Measurements from ENCODE around the gene ARF1.

DNA sequence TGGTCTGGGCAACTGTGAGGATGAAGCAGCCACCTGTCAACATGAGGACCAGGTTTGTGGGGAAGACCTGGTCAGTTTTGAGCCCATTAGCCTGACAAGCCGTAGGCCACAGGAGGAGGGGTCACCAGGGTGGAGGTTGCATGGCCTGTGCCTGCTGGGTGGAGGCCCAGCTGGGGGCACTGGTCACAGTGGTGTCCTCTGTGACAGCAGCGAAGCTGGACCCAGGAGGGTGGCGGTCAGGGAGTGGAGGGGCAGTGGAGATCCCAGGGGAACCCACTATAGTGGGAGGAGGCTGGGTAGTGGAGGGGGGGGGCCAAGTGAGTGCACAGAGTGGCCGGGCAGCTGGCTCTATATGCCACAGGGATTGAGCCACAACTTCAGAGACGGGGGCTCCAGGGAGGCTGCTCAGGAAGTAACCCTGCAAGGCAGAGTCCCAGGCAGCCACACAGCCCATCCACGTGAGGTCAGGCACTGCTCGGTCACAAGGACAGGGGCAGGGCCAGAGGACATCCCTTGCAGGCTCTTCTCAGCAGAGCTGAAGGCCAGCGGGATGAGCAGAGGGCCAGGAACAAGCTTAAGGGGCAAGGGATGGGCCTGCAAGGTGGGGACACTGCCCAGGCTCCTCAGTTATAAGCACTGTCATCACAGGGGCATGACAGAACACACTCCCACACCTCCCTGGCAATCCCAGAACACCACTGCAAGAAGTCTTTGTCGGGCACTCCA is 22.9 kb downstream of the ARF1 start:
- TF ChIP-seq, protein P1, sequence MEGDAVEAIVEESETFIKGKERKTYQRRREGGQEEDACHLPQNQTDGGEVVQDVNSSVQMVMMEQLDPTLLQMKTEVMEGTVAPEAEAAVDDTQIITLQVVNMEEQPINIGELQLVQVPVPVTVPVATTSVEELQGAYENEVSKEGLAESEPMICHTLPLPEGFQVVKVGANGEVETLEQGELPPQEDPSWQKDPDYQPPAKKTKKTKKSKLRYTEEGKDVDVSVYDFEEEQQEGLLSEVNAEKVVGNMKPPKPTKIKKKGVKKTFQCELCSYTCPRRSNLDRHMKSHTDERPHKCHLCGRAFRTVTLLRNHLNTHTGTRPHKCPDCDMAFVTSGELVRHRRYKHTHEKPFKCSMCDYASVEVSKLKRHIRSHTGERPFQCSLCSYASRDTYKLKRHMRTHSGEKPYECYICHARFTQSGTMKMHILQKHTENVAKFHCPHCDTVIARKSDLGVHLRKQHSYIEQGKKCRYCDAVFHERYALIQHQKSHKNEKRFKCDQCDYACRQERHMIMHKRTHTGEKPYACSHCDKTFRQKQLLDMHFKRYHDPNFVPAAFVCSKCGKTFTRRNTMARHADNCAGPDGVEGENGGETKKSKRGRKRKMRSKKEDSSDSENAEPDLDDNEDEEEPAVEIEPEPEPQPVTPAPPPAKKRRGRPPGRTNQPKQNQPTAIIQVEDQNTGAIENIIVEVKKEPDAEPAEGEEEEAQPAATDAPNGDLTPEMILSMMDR (optimal IDR thresholded peaks at IDR 0.05 in 1 of 3, IDR thresholded peaks at IDR 0.05 in 1 of 3, conservative IDR thresholded peaks at IDR 0.05 in 1 of 3; ENCODE audit: extremely low read depth in 1 of 3, insufficient read depth in 2 of 3, low read length in 3 of 3): no peak
- TF ChIP-seq EZH2 (IDR thresholded peaks at IDR 0.05; ENCODE audit: low read length): no peak

All from keratinocyte (primary cell).